T-helper 1 cell treated with Interleukin-12 subunit alpha and Interleukin-12 subunit beta and Interleukin-4 antibody, amounts not matched to agents 30 μg/mL and 1 μg/mL, for 36 hours (primary cell): ENCODE data around the gene ALOX5.
"Not testable (repeated sequence)": the region's sequence is repeated elsewhere in the genome, so short reads cannot be mapped to it uniquely, and the experiment has no call there.

Experiments
- H3K27ac Mint-ChIP-seq: one replicate; pipeline ENCODE4 v1.8.0; 2021; ENCODE audit warnings: mild to moderate bottlenecking, mixed read lengths
- H3K27me3 Mint-ChIP-seq: one replicate; pipeline ENCODE4 v1.8.0; 2021; ENCODE audit warnings: low read depth, mixed read lengths
- H3K36me3 Mint-ChIP-seq: one replicate; pipeline ENCODE4 v1.8.0; 2021; ENCODE audit warnings: low read depth, mixed read lengths
- H3K4me1 Mint-ChIP-seq: one replicate; pipeline ENCODE4 v1.8.0; 2021; ENCODE audit warnings: low read depth, mixed read lengths
- H3K4me3 Mint-ChIP-seq: one replicate; pipeline ENCODE4 v1.8.0; 2021; ENCODE audit warnings: mild to moderate bottlenecking, moderate library complexity, mixed read lengths
- H3K9me3 Mint-ChIP-seq: one replicate; pipeline ENCODE4 v1.8.0; 2021; ENCODE audit warnings: mixed read lengths

The ALOX5 gene

DNA sequence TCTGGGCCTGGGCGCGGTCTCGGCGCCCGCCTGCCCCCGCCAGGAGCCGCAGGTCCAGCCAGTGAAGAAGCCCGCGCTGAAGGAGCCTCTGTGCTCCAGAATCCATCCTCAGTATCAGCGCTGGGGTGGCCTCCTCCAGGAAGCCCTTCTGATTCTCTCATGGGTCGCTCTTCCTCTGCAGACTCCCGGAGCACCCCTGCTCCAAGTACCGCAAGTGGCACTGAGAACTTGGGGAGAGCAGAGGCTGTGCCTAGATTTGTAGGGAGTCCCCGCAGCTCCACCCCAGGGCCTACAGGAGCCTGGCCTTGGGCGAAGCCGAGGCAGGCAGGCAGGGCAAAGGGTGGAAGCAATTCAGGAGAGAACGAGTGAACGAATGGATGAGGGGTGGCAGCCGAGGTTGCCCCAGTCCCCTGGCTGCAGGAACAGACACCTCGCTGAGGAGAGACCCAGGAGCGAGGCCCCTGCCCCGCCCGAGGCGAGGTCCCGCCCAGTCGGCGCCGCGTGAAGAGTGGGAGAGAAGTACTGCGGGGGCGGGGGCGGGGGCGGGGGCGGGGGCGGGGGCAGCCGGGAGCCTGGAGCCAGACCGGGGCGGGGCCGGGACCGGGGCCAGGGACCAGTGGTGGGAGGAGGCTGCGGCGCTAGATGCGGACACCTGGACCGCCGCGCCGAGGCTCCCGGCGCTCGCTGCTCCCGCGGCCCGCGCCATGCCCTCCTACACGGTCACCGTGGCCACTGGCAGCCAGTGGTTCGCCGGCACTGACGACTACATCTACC is at the start of gene ALOX5:
Gene ALOX5, plus strand, starts transcription at position 641 of the 774 bp plus-strand sequence. Its CDS starts 64 bp downstream, at position 705.
- Mint-ChIP-seq H3K9me3 (no peaks in the 10 kb centered on the region), H3K27ac (peak within 1 kb of the TSS; percentile 71), H3K27me3 (peaks cover 68% of the 10 kb centered on the region), H3K4me3 (peak within 1 kb of the TSS; percentile 88), H3K36me3 (peaks cover 9% of the 10 kb centered on the region), H3K4me1 (peaks cover 36% of the 10 kb centered on the region)

DNA sequence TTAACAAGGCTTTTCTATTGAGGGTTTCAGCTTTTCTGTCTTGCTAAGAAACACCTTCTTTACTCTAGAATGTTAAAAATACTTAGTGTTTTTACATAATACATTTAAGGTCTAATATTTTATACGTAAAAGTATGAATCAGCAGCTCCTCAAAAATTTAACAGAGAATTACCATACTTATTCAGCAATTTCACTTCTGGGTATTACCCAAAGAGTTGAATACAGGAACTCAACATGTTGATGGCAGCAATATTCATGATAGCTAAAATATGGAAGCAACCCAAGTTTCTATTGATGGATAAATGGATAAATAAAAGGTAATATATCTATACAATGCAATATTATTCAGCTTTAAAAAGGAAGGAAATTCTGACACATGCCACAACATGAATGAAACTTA is 48.9 kb upstream of the ALOX5 start:
- H3K36me3 Mint-ChIP-seq, result no peaks in the 10 kb centered on the region
- no peak overlapping the region for H3K4me3 Mint-ChIP-seq
- H3K27me3 Mint-ChIP-seq, result peaks cover 61% of the 10 kb centered on the region
- no peaks in the 10 kb centered on the region for H3K4me1 Mint-ChIP-seq
- H3K9me3 Mint-ChIP-seq, result peaks cover 30% of the 10 kb centered on the region
- no peak overlapping the region for H3K27ac Mint-ChIP-seq

DNA sequence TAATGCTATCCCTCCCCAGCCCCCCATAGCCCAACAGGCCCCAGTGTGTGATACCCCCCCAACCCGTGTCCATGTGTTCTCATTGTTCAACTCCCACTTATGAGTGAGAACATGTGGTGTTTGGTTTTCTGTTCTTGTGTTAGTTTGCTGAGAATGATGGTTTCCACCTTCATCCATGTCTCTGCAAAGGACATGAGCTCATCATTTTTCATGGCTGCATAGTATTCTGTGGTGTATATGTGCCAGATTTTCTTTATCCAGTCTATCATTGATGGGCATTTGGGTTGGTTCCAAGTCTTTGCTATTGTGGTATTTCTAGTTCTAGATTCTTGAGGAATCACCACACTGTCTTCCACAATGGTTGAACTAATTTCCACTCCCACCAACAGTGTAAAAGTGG is 47.2 kb upstream of the ALOX5 start:
- H3K9me3 Mint-ChIP-seq, result peaks cover 22% of the 10 kb centered on the region
- peaks cover 67% of the 10 kb centered on the region for H3K27me3 Mint-ChIP-seq
- H3K27ac Mint-ChIP-seq, H3K36me3 Mint-ChIP-seq, H3K4me3 Mint-ChIP-seq, H3K4me1 Mint-ChIP-seq: not testable (repeated sequence)

DNA sequence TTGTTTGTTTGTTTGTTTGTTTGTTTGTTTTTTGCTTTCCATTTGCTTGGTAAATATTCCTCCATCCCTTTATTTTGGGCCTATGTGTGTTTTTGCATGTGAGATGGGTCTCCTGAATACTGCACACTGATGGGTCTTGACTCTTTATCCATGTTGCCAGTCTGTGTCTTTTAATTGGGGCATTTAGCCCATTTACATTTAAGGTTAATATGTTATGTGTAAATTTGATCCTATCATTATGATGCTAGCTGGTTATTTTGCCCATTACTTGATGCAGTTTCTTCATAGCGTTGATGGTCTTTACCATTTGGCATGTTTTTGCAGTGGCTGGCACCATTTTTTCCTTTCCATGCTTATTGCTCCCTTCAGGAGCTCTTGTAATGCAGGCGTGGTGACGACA is 42.2 kb upstream of the ALOX5 start:
- H3K27me3 Mint-ChIP-seq, result peaks cover 53% of the 10 kb centered on the region
- H3K4me1 Mint-ChIP-seq, H3K36me3 Mint-ChIP-seq, H3K27ac Mint-ChIP-seq, H3K4me3 Mint-ChIP-seq: not testable (repeated sequence)
- peaks cover 14% of the 10 kb centered on the region for H3K9me3 Mint-ChIP-seq

DNA sequence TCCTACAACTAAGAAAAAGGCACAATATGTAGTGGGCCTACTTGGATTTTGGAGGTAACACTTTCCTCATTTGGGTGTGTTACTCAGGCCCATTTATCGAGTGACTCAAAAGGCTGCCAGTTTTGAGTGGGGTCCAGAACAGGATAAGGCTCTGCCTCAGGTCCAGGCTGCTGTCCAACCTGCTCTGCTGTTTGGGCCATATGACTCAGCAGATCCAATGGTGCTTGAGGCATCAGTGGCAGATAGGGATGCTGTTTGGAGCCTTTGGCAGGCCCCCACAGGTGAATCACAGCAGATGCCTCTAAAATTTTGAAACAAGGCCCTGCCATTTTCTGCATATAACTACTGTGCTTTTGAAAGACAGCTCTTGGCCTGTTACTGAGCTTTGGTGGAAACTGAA is 34.1 kb upstream of the ALOX5 start:
- Mint-ChIP-seq H3K4me3 (no peak overlapping the region), H3K36me3 (peaks cover 2% of the 10 kb centered on the region), H3K4me1 (no peaks in the 10 kb centered on the region), H3K9me3 (peaks cover 23% of the 10 kb centered on the region), H3K27ac (no peak overlapping the region), H3K27me3 (peaks cover 33% of the 10 kb centered on the region)

DNA sequence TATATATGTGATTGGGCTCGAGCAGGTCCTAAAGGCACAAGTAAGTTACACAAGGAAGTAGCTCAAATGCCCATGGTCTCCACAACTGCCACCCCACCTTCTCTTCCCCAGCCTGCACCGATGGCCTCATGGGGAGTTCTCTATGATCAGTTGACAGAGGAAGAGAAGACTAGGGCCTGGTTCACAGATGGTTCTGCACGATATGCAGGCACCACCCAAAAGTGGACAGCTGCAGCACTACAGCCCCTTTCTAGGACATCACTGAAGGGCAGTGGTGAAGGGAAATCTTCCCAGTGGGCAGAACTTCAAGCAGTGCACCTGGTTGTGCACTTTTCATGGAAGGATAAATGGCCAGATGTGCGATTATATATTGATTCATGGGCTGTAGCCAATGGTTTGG is 33.6 kb upstream of the ALOX5 start:
- H3K36me3 Mint-ChIP-seq, H3K4me1 Mint-ChIP-seq, H3K27ac Mint-ChIP-seq, H3K4me3 Mint-ChIP-seq: not testable (repeated sequence)
- peaks cover 23% of the 10 kb centered on the region for H3K9me3 Mint-ChIP-seq
- peaks cover 30% of the 10 kb centered on the region for H3K27me3 Mint-ChIP-seq

DNA sequence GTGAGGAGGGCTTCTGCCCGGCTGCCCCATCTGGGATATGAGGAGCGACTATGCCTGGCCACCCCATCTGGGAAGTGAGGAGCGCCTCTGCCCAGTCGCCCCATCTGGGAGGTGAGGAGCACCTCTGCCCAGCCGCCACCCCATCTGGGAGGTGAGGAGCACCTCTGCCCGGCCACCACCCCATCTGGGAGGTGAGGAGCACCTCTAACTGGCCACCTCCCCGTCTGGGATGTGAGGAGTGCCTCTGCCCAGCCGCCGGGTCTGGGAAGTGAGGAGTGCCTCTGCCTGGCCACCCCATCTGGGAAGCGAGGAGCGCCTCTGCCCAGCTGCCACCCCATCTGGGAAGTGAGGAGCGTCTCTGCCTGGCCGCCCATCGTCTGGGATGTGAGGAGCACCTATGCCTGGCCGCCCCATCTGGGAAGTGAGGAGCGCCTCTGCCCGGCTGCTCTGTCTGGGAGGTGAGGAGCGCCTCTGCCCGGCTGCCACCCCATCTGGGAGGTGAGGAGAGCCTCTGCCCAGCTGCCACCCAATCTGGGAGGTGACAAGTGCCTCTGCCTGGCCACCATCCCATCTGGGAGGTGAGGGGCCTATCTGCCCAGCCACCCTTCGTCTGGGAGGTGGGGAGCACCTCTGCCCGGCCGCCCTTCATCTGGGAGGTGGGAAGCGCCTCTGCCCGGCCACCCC is 27.2 kb upstream of the ALOX5 start:
- H3K4me3 Mint-ChIP-seq, H3K4me1 Mint-ChIP-seq, H3K27ac Mint-ChIP-seq, H3K36me3 Mint-ChIP-seq: not testable (repeated sequence)
- peaks cover 15% of the 10 kb centered on the region for H3K9me3 Mint-ChIP-seq
- H3K27me3 Mint-ChIP-seq, result peaks cover 25% of the 10 kb centered on the region

DNA sequence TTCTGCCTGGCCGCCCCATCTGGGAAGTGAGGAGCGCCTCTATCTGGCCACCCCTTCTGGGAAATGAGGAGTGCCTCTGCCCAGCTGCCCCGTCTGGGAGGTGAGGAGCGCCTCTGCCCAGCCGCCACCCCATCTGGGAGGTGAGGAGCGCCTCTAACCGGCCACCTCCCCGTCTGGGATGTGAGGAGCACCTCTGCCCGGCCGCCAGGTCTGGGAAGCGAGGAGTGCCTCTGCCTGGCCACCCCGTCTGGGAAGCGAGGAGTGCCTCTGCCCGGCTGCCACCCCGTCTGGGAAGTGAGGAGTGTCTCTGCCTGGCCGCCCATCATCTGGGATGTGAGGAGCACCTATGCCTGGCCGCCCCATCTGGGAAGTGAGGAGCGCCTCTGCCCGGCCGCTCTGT is 26.6 kb upstream of the ALOX5 start:
- H3K36me3 Mint-ChIP-seq, H3K4me1 Mint-ChIP-seq, H3K4me3 Mint-ChIP-seq, H3K27ac Mint-ChIP-seq: not testable (repeated sequence)
- peaks cover 15% of the 10 kb centered on the region for H3K9me3 Mint-ChIP-seq
- H3K27me3 Mint-ChIP-seq, result peaks cover 24% of the 10 kb centered on the region

DNA sequence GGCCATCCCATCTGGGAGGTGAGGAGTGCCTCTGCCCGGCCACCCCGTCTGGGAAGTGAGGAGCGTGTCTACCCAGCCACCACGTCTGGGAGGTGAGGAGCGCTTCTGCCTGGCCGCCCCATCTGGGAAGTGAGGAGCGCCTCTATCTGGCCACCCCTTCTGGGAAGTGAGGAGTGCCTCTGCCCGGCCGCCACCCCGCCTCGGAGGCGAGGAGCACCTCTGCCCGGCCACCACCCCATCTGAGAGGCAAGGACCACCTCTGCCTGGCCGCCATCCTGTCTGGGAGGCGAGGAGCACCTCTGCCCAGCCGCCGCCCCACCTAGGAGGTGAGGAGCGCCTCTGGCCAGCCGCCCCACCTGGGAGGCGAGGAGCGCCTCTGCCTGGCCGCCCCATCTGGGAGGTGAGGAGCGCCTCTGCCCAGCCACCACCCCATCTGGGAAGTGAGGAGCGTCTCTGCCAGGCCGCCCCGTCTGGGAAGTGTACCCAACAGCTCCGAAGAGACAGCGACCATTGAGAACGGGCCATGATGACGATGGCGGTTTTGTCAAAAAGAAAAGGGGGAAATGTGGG is 25.7 kb upstream of the ALOX5 start:
- not testable (repeated sequence) for H3K4me3 Mint-ChIP-seq, H3K9me3 Mint-ChIP-seq, H3K27ac Mint-ChIP-seq, H3K36me3 Mint-ChIP-seq
- Mint-ChIP-seq H3K27me3 (peaks cover 19% of the 10 kb centered on the region), H3K4me1 (peaks cover 13% of the 10 kb centered on the region)

DNA sequence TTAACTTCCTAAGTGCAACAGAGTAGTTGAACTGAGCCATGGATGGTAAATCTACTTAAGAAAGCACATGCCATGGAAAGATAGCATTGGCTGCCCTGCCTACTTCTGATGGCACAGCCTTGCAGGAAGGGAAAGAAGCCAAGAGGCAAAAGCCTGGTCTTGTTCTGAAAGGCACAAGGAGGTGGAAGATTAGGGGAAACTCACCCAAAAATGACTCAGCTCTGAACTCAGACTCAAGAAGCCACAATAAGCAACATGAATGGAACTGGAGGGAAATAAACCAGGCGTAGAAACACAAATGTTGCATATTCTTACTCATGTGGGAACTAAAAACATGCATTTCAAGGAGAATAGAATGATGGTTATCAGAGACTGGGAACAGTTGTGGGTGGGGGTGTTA is 20.8 kb upstream of the ALOX5 start:
- Mint-ChIP-seq H3K4me3 (no peak overlapping the region), H3K36me3 (no peaks in the 10 kb centered on the region), H3K27ac (no peak overlapping the region), H3K4me1 (peaks cover 27% of the 10 kb centered on the region), H3K9me3 (peaks cover 3% of the 10 kb centered on the region), H3K27me3 (peaks cover 11% of the 10 kb centered on the region)

DNA sequence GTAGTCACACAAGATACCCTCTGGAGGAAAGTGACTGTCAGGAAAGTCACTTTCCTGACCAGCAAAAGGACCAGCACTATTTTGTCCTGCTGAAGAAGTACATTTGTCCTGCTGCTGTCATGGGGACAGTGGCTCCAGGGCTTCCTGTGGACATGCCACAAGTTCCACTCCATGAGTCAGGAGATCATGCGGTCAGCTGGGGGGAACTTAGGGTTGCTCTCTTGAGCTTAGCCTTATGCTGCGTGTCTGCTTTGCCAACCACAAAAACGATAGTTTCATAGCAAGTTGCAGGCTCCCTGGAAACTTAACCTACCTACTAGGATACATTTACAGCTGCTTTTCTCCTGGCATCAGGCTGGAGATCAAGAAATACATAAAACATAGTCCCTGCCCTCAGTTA is 19.8 kb upstream of the ALOX5 start:
- Mint-ChIP-seq H3K27me3 (peaks cover 11% of the 10 kb centered on the region), H3K36me3 (no peaks in the 10 kb centered on the region), H3K4me1 (peaks cover 27% of the 10 kb centered on the region), H3K9me3 (no peaks in the 10 kb centered on the region), H3K4me3 (no peak overlapping the region), H3K27ac (no peak overlapping the region)

DNA sequence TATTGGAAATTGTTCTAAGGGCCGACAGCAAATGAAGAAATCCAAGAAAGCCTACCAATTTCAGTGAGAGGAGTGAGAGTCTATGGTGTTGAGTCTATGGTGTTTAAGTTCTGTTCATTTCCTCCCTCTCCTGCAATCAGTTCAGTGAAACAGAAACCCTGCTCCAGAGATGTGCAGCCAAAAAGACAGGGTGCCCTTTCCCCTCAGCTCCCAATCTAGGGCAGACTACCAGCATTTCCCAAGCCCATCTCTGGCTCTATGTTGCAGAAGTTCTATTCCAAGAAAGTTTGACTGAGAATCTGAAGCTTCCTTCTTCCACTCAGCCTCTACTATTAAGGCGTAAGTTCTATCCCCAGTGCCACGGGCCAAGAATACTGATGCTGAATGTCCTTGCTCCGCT is 18.5 kb upstream of the ALOX5 start:
- no peak overlapping the region for H3K4me3 Mint-ChIP-seq
- peaks cover 20% of the 10 kb centered on the region for H3K27me3 Mint-ChIP-seq
- peaks cover 4% of the 10 kb centered on the region for H3K36me3 Mint-ChIP-seq
- no peaks in the 10 kb centered on the region for H3K9me3 Mint-ChIP-seq
- peaks cover 30% of the 10 kb centered on the region for H3K4me1 Mint-ChIP-seq
- no peak overlapping the region for H3K27ac Mint-ChIP-seq

DNA sequence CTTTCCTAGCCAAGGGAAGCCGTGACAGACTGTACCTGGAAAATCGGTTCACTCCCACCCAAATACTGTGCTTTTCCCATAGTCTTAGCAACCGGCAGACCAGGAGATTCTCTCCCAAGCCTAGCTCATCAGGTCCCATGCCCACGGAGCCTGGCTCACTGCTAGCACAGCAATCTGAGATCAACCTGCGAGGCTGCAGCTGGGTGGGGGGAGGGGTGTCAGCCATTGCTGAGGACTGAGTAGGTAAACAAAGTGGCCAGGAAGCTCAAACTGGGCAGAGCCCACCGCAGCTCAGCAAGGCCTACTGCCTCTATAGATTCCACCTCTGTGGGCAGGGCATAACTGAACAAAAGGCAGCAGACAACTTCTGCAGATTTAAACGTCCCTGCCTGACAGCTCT is 15.1 kb upstream of the ALOX5 start:
- not testable (repeated sequence) for H3K9me3 Mint-ChIP-seq, H3K4me3 Mint-ChIP-seq, H3K36me3 Mint-ChIP-seq, H3K27ac Mint-ChIP-seq
- H3K27me3 Mint-ChIP-seq, result peaks cover 35% of the 10 kb centered on the region
- H3K4me1 Mint-ChIP-seq, result peaks cover 25% of the 10 kb centered on the region

DNA sequence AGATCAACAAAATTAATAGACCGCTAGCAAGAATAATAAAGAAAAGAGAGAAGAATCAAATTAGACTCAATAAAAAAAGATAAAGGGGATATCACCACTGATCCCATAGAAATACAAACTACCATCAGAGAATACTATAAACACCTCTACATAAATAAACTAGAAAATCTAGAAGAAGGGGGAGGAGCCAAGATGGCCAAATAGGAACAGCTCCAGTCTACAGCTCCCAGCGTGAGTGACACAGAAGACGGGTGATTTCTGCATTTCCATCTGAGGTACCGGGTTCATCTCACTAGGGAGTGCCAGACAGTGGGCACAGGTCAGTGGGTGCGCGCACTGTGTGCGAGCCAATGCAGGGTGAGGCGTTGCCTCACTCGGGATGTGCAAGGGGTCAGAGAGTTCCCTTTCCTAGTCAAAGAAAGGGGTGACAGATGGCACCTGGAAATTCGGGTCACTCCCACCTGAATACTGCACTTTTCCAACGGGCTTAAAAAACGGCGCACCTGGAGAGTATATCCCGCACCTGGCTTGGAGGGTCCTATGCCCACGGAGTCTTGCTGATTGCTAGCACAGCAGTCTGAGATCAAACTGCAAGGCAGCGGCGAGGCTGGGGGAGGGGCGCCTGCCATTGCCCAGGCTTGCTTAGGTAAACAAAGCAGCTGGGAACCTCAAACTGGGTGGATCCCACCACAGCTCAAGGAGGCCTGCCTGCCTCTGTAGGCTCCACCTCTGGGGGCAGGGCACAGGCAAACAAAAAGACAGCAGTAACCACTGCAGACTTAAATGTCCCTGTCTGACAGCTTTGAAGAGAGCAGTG is 11.8 kb upstream of the ALOX5 start:
- H3K4me1 Mint-ChIP-seq, result peaks cover 14% of the 10 kb centered on the region
- not testable (repeated sequence) for H3K4me3 Mint-ChIP-seq, H3K9me3 Mint-ChIP-seq, H3K27ac Mint-ChIP-seq
- peaks cover 47% of the 10 kb centered on the region for H3K27me3 Mint-ChIP-seq
- peaks cover 11% of the 10 kb centered on the region for H3K36me3 Mint-ChIP-seq
